ACC112 (cell line): ENCODE data around the gene MED23.

Experiments used
- H2AFZ ChIP-seq: fragments of 200-600 bp; sonication (generic); one replicate; pipeline ENCODE4 v1.6.0; 2017; ENCODE audit warnings: antibody characterized with exemption, low read length; ENCODE audit not compliant: unreplicated experiment
- H3K27ac ChIP-seq: fragments of 200-600 bp; sonication (generic); 2 replicates; pipeline ENCODE4 v1.5.1; 2014; ENCODE audit warnings: low read depth, mild to moderate bottlenecking, antibody characterized with exemption, low read length, moderate library complexity
- H3K27me3 ChIP-seq: fragments of 200-600 bp; sonication (generic); 2 replicates; pipeline ENCODE4 v1.6.1; 2014; ENCODE audit warnings: mild to moderate bottlenecking, antibody characterized with exemption, low read length, moderate library complexity, mixed read lengths; ENCODE audit not compliant: insufficient read depth
- H3K36me3 ChIP-seq: fragments of 200-600 bp; sonication (generic); 2 replicates; pipeline ENCODE4 v1.6.1; 2016; ENCODE audit warnings: mild to moderate bottlenecking, antibody characterized with exemption, low read length, moderate library complexity, mixed read lengths; ENCODE audit not compliant: insufficient read depth
- H3K4me1 ChIP-seq: fragments of 200-600 bp; sonication (generic); one replicate; pipeline ENCODE4 v1.6.1; 2016; ENCODE audit warnings: low read length, mixed read lengths; ENCODE audit not compliant: insufficient read depth, unreplicated experiment, control insufficient read depth
- H3K4me3 ChIP-seq: fragments of 200-600 bp; sonication (generic); 2 replicates; pipeline ENCODE4 v1.5.1; 2014; ENCODE audit warnings: mild to moderate bottlenecking, low read depth, low read length
- H3K79me2 ChIP-seq: fragments of 200-600 bp; sonication (generic); one replicate; pipeline ENCODE4 v1.6.0; 2016; ENCODE audit warnings: low read length; ENCODE audit not compliant: control insufficient read depth, unreplicated experiment, insufficient read depth

Gene MED23

GRCh38 chr6:131627724-131628682 lies at the start of gene MED23:
Gene MED23 (minus strand): TSS chr6:131628242. CDS start chr6:131628049, 193 bp downstream.
- Histone ChIP-seq H3K36me3 (peaks cover 10% of the 10 kb centered on the region), H2AFZ (peak within 1 kb of the TSS; percentile 98), H3K4me3 (peak within 1 kb of the TSS; percentile 93), H3K27me3 (no peaks in the 10 kb centered on the region; the same call in 1 of the 2 replicates), H3K4me1 (peaks cover 5% of the 10 kb centered on the region), H3K79me2 (peaks cover 20% of the 10 kb centered on the region), H3K27ac (peak within 1 kb of the TSS; percentile 31)

GRCh38 chr6:131673184-131673583 lies 45.1 kb upstream of the MED23 start:
- H3K27me3 ChIP-seq, result no peaks in the 10 kb centered on the region
- no peaks in the 10 kb centered on the region for H3K4me1 ChIP-seq
- H3K27ac ChIP-seq, result no peak overlapping the region
- H3K36me3 ChIP-seq, result no peaks in the 10 kb centered on the region
- H3K79me2 ChIP-seq, result no peaks in the 10 kb centered on the region
- H3K4me3 ChIP-seq, result no peak overlapping the region
- no peak overlapping the region for H2AFZ ChIP-seq

- Histone ChIP-seq H2AFZ (no peak overlapping the region), H3K36me3 (no peaks in the 10 kb centered on the region), H3K4me3 (no peak overlapping the region), H3K27ac (no peak overlapping the region), H3K27me3 (no peaks in the 10 kb centered on the region), H3K4me1 (no peaks in the 10 kb centered on the region), H3K79me2 (no peaks in the 10 kb centered on the region)
Measured at GRCh38 chr6:131669891-131670290, 41.8 kb upstream of the MED23 start.

- H3K36me3 ChIP-seq, result no peaks in the 10 kb centered on the region
Measured at GRCh38 chr6:131663578-131664165, 35.6 kb upstream of the MED23 start.

GRCh38 chr6:131660195-131660594 lies 32.2 kb upstream of the MED23 start:
- Histone ChIP-seq H3K27ac (no peak overlapping the region), H3K79me2 (no peaks in the 10 kb centered on the region), H3K4me1 (peaks cover 7% of the 10 kb centered on the region), H3K4me3 (no peak overlapping the region), H2AFZ (no peak overlapping the region), H3K27me3 (no peaks in the 10 kb centered on the region), H3K36me3 (no peaks in the 10 kb centered on the region)

More at GRCh38 chr6:131663578-131664165, 35.6 kb upstream of the MED23 start:
- H2AFZ ChIP-seq, result no peak overlapping the region
- H3K27ac ChIP-seq, result no peak overlapping the region
- no peaks in the 10 kb centered on the region for H3K27me3 ChIP-seq
- H3K4me3 ChIP-seq, result no peak overlapping the region
- H3K4me1 ChIP-seq, result peaks cover 7% of the 10 kb centered on the region
- no peaks in the 10 kb centered on the region for H3K79me2 ChIP-seq

GRCh38 chr6:131658287-131658686 lies 30.2 kb upstream of the MED23 start:
- Histone ChIP-seq H3K4me3 (no peak overlapping the region), H3K36me3 (no peaks in the 10 kb centered on the region), H3K79me2 (no peaks in the 10 kb centered on the region), H3K4me1 (peaks cover 7% of the 10 kb centered on the region), H3K27me3 (no peaks in the 10 kb centered on the region), H3K27ac (no peak overlapping the region), H2AFZ (no peak overlapping the region)

- Histone ChIP-seq H3K4me3 (no peak overlapping the region), H3K4me1 (peaks cover 7% of the 10 kb centered on the region), H3K27ac (no peak overlapping the region), H3K36me3 (no peaks in the 10 kb centered on the region), H2AFZ (no peak overlapping the region), H3K79me2 (no peaks in the 10 kb centered on the region), H3K27me3 (no peaks in the 10 kb centered on the region)
Measured at GRCh38 chr6:131657630-131658111, 29.6 kb upstream of the MED23 start.

- Histone ChIP-seq H3K4me1 (peaks cover 7% of the 10 kb centered on the region), H3K27ac (no peak overlapping the region), H3K27me3 (no peaks in the 10 kb centered on the region), H2AFZ (peak overlapping the region; percentile 8), H3K4me3 (no peak overlapping the region), H3K79me2 (no peaks in the 10 kb centered on the region), H3K36me3 (no peaks in the 10 kb centered on the region)
Measured at GRCh38 chr6:131657222-131657621, 29.2 kb upstream of the MED23 start.

- Histone ChIP-seq H3K27ac (no peak overlapping the region), H3K27me3 (no peaks in the 10 kb centered on the region), H3K79me2 (no peaks in the 10 kb centered on the region)
Measured at GRCh38 chr6:131656667-131657066, 28.6 kb upstream of the MED23 start.

GRCh38 chr6:131655951-131656350 lies 27.9 kb upstream of the MED23 start:
- Histone ChIP-seq H3K27ac (no peak overlapping the region), H3K36me3 (no peaks in the 10 kb centered on the region), H2AFZ (no peak overlapping the region), H3K4me3 (no peak overlapping the region), H3K4me1 (peaks cover 7% of the 10 kb centered on the region), H3K79me2 (no peaks in the 10 kb centered on the region), H3K27me3 (no peaks in the 10 kb centered on the region)

More at GRCh38 chr6:131656667-131657066, 28.6 kb upstream of the MED23 start:
- Histone ChIP-seq H2AFZ (no peak overlapping the region), H3K4me3 (no peak overlapping the region), H3K36me3 (no peaks in the 10 kb centered on the region), H3K4me1 (peaks cover 7% of the 10 kb centered on the region)
